GM12892 (cell line): ENCODE results near the gene AANAT.

Experiments used
- POLR2A ChIP-seq: IDR thresholded peaks from 2 replicates; pipeline ENCODE4 v1.6.1; 2011; ENCODE audit warnings: low read depth, low read length, control low read depth
- POLR2AphosphoS5 ChIP-seq: IDR thresholded peaks from 2 replicates; pipeline ENCODE4 v1.6.1; 2011; ENCODE audit warnings: low read depth, low read length, control low read depth
- TAF1 ChIP-seq: IDR thresholded peaks from 2 replicates; pipeline ENCODE4 v1.6.1; 2011; ENCODE audit warnings: low read depth, mild to moderate bottlenecking, control low read depth, low read length, borderline replicate concordance

- TF ChIP-seq POLR2A (no peak), TAF1 (no peak), POLR2AphosphoS5 (no peak)
Observed at GRCh38 chr17:76517638-76518038, 50.2 kb downstream of the AANAT start.
